ENCODE measurements around the gene LRMDA.

GRCh38 chr10:75487755-75488125, 56.3 kb downstream of the LRMDA start:
- TF ChIP-seq CTCF (IDR thresholded peaks at IDR 0.05) = no peak
- no peak for TF ChIP-seq POLR2AphosphoS5 (IDR thresholded peaks at IDR 0.05)
- no peak for TF ChIP-seq EP300 (IDR thresholded peaks at IDR 0.05)

Data from sigmoid colon (tissue), 4 donors.